BJ (cell line): ENCODE data around the gene FSHB. TPM values are rescaled to one million over a fixed set of nuclear protein-coding genes. Genes with fewer than 3 reads are reported as not detected.
"Not testable (repeated sequence)": the region's sequence is repeated elsewhere in the genome, so short reads cannot be mapped to it uniquely, and the experiment has no call there.

Experiments used
- CTCF ChIA-PET: fragments of 350-600 bp; formaldehyde crosslinking; extraction: SDS; loops from one replicate; lab custom pipeline; 2021; ENCODE audit warnings: antibody characterized with exemption, inconsistent platforms; lab: Yijun Ruan, JAX
- POLR2A ChIA-PET: fragments of 300-600 bp; sonication (Branson Sonifier 250); formaldehyde crosslinking; extraction: SDS; loops from one replicate; lab custom pipeline; 2021; ENCODE audit warnings: antibody characterized with exemption; lab: Charles Lee
- DNase-seq: peaks from one replicate; pipeline ENCODE4 v3.0.0-alpha.2; 2011; ENCODE audit warnings: low read depth
- H3K27me3 ChIP-seq: 2 replicates; pipeline ENCODE4 v1.6.0; 2011; ENCODE audit warnings: low read length; ENCODE audit not compliant: control insufficient read depth, insufficient read depth
- H3K36me3 ChIP-seq: 2 replicates; pipeline ENCODE4 v1.5.1; 2011; ENCODE audit warnings: low read length; ENCODE audit not compliant: control insufficient read depth, insufficient read depth
- H3K4me3 ChIP-seq: 2 replicates; pipeline ENCODE4 v1.5.1; 2011; ENCODE audit warnings: low read depth, mild to moderate bottlenecking, control low read depth, low read length
- CTCF ChIP-seq: IDR thresholded peaks from 2 replicates; pipeline ENCODE4 v1.5.1; 2011; ENCODE audit warnings: low read depth, mild to moderate bottlenecking, control low read depth, inconsistent platforms, low read length, moderate library complexity; ENCODE audit not compliant: insufficient read depth
- polyA minus RNA-seq: library from RNA; depleted of rRNA, polyadenylated mRNA; stranded (reverse); fragments of >200 nt; gene quantifications from 2 replicates; pipeline ENCODE4 v1.2.3, GENCODE V29; 2011; rRNA and poly(A)+ RNA removed
- polyA plus RNA-seq: library from polyadenylated mRNA; depleted of rRNA; stranded (reverse); fragments of >200 nt; gene quantifications from 2 replicates; pipeline ENCODE4 v1.2.3, GENCODE V29; 2011; rRNA removed

FSHB gene
- polyA plus RNA-seq: not detected in 2 replicates
- not detected in 2 replicates for polyA minus RNA-seq

GRCh38 chr11:30230714-30231113 lies at the start of gene FSHB:
TSS of gene FSHB (plus strand) at chr11:30231014. CDS start at chr11:30231903, 889 bp downstream.
- H3K36me3 ChIP-seq: no peaks in the 10 kb centered on the region
- no peaks in the 10 kb centered on the region for H3K27me3 ChIP-seq
- no peak for DNase-seq
- POLR2A ChIA-PET: no interaction called here
- H3K4me3 ChIP-seq: no peak within 1 kb of the TSS
- CTCF ChIA-PET: no interaction called here
- no peak for TF ChIP-seq CTCF

GRCh38 chr11:30186748-30187147 lies 44.1 kb upstream of the FSHB start:
- Histone ChIP-seq H3K36me3 (no peaks in the 10 kb centered on the region), H3K27me3 (no peaks in the 10 kb centered on the region), H3K4me3 (no peak overlapping the region)
- ChIA-PET CTCF (no interaction called here), POLR2A (no interaction called here)
- no peak for TF ChIP-seq CTCF
- no peak for DNase-seq

- Histone ChIP-seq H3K36me3 (no peaks in the 10 kb centered on the region), H3K4me3 (no peak overlapping the region), H3K27me3 (no peaks in the 10 kb centered on the region)
- POLR2A ChIA-PET: no interaction called here
- no peak for DNase-seq
- CTCF ChIA-PET: interaction anchor here (0.7 kb wide), 1 partner anchor 760 kb away, joined by 3 read pairs; no protein-coding TSS in a partner anchor
- no peak for TF ChIP-seq CTCF
Observed at GRCh38 chr11:30192620-30193019, 38.2 kb upstream of the FSHB start.

GRCh38 chr11:30196400-30197206 lies 34.2 kb upstream of the FSHB start:
- Histone ChIP-seq H3K27me3 (no peaks in the 10 kb centered on the region), H3K36me3 (no peaks in the 10 kb centered on the region), H3K4me3 (no peak overlapping the region)
- TF ChIP-seq CTCF: peak; percentile 75
- ChIA-PET POLR2A (no interaction called here), CTCF (interaction anchor here (0.6 to 1.2 kb wide), 6 partner anchors 9 to 774 kb away, joined by 3 to 4 read pairs (median 3); no protein-coding TSS in a partner anchor)
- DNase-seq: no peak

GRCh38 chr11:30197869-30198268 lies 32.9 kb upstream of the FSHB start:
- CTCF ChIA-PET: interaction anchor here (0.6 kb wide), 1 partner anchor 12 kb away, joined by 3 read pairs; no protein-coding TSS in a partner anchor
- no peak overlapping the region for H3K4me3 ChIP-seq
- no peaks in the 10 kb centered on the region for H3K36me3 ChIP-seq
- H3K27me3 ChIP-seq: no peaks in the 10 kb centered on the region
- POLR2A ChIA-PET: no interaction called here
- DNase-seq: no peak
- no peak for TF ChIP-seq CTCF

- POLR2A ChIA-PET, H3K4me3 ChIP-seq, H3K27me3 ChIP-seq, DNase-seq, H3K36me3 ChIP-seq: not testable (repeated sequence)
- CTCF ChIA-PET: interaction anchor here (0.8 kb wide), 1 partner anchor 10 kb away, joined by 3 read pairs; no protein-coding TSS in a partner anchor
Observed at GRCh38 chr11:30202989-30203388, 27.8 kb upstream of the FSHB start.
